ENCODE data around the gene USP15.

DNA sequence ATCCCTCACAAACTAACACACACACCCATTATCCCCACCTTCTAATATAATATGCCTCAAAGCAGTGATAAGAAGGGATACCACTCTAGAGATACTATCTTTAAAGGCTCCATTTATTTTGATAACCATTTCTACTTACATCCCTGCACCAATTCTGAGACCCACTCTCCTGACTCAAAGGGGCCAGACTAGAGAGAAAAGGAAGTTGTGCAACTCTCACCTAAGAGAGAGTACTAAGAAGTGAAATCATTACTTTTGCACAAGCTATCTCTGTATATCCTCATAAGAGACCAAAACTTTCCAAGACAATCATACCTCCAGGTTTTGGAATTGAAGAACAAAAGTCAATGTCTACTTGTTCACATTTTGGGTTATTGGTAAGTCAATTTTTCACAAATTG is 45.4 kb upstream of the USP15 start:
- TF ChIP-seq EZH2 (IDR thresholded peaks at IDR 0.05; ENCODE audit: low read depth) = no peak
- no peak for TF ChIP-seq CTCF (conservative IDR thresholded peaks at IDR 0.05)

All from PC-9 (cell line).